HL-60/S4 (cell line): ENCODE data around the gene EIF2A.
"Not testable (repeated sequence)": the region's sequence is repeated elsewhere in the genome, so short reads cannot be mapped to it uniquely, and the experiment has no call there.

Source experiments
- in situ Hi-C: fragments of 300-500 bp; cut with MboI; formaldehyde crosslinking; loops from 2 replicates; pipeline ENCODE4 v1.14.3; 2022; ENCODE audit warnings: low sequenced_read_pairs

Gene EIF2A

GRCh38 chr3:150599611-150600297 is 53.2 kb downstream of the EIF2A start:
- in situ Hi-C loops, result no loop called here

GRCh38 chr3:150600647-150601530 is 54.3 kb downstream of the EIF2A start:
- in situ Hi-C loops, result not testable (repeated sequence)

- in situ Hi-C loops, result no loop called here
Measured at GRCh38 chr3:150602426-150603152, 56.0 kb downstream of the EIF2A start.

- in situ Hi-C loops, result no loop called here
Measured at GRCh38 chr3:150603153-150603979, 56.8 kb downstream of the EIF2A start, which contains the start of gene SELENOT. Gene SELENOT (plus strand): TSS chr3:150603321. CDS start chr3:150603363, 42 bp downstream.

- in situ Hi-C loops, result no loop called here
Measured at GRCh38 chr3:150603980-150604319, 57.4 kb downstream of the EIF2A start.

GRCh38 chr3:150605998-150606641 is 59.5 kb downstream of the EIF2A start:
- in situ Hi-C loops, result no loop called here

- in situ Hi-C loops, result no loop called here
Measured at GRCh38 chr3:150607267-150608065, 60.9 kb downstream of the EIF2A start.

GRCh38 chr3:150609988-150610387 is 63.4 kb downstream of the EIF2A start:
- in situ Hi-C loops, result no loop called here

GRCh38 chr3:150610785-150611184 is 64.2 kb downstream of the EIF2A start:
- in situ Hi-C loops, result no loop called here

GRCh38 chr3:150611666-150612065 is 65.1 kb downstream of the EIF2A start:
- in situ Hi-C loops, result no loop called here

- in situ Hi-C loops, result no loop called here
Measured at GRCh38 chr3:150612494-150612893, 65.9 kb downstream of the EIF2A start.

GRCh38 chr3:150613034-150613433 is 66.4 kb downstream of the EIF2A start:
- in situ Hi-C loops, result no loop called here

GRCh38 chr3:150613709-150614480 is 67.3 kb downstream of the EIF2A start:
- in situ Hi-C loops, result no loop called here

GRCh38 chr3:150620002-150620689 is 73.6 kb downstream of the EIF2A start:
- in situ Hi-C loops, result no loop called here

GRCh38 chr3:150622955-150623354 is 76.4 kb downstream of the EIF2A start:
- in situ Hi-C loops, result not testable (repeated sequence)

GRCh38 chr3:150623945-150624344 is 77.4 kb downstream of the EIF2A start:
- in situ Hi-C loops, result no loop called here

GRCh38 chr3:150626148-150626930 is 79.8 kb downstream of the EIF2A start:
- in situ Hi-C loops, result no loop called here
